Hepatocyte (in vitro differentiated cells): ENCODE measurements around the gene RGCC.

Source experiments
- CTCF ChIP-seq: fragments of 200-600 bp; sonication (generic); IDR thresholded peaks from 2 replicates; pipeline ENCODE4 v1.5.1; 2016; ENCODE audit warnings: antibody characterized with exemption, mild to moderate bottlenecking; ENCODE audit not compliant: poor library complexity
- EZH2 ChIP-seq: fragments of 200-600 bp; sonication (generic); IDR thresholded peaks from 2 replicates; pipeline ENCODE4 v1.6.1; 2016; ENCODE audit warnings: antibody characterized with exemption, mild to moderate bottlenecking, borderline replicate concordance
- EZH2phosphoT487 ChIP-seq: fragments of 200-600 bp; sonication (generic); IDR thresholded peaks from one replicate; pipeline ENCODE4 v1.6.1; 2018; ENCODE audit warnings: antibody characterized with exemption, mild to moderate bottlenecking, low read depth, moderate library complexity; ENCODE audit not compliant: unreplicated experiment, severe bottlenecking

GRCh38 chr13:41411060-41411459 lies 46.3 kb upstream of the RGCC start:
- TF ChIP-seq CTCF: no peak
- TF ChIP-seq EZH2phosphoT487: no peak
- no peak for TF ChIP-seq EZH2
